A549 (cell line): ENCODE results near the gene SH3RF3.

Experiments
- BHLHE40 ChIP-seq: IDR thresholded peaks from 2 replicates; pipeline ENCODE4 v1.6.1; 2012; ENCODE audit warnings: low read depth, low read length, inconsistent platforms
- CHD2 ChIP-seq: fragments of 150-350 bp; IDR thresholded peaks from 2 replicates; pipeline ENCODE4 v1.6.1; 2014; ENCODE audit warnings: low read length; ENCODE audit not compliant: partially characterized antibody
- EP300 ChIP-seq, 2 experiments: fragments of >200 bp; sonication (Bioruptor Twin); formaldehyde crosslinking; IDR thresholded peaks; 2 replicates in 1 of 2; 3 replicates in 1 of 2; pipeline ENCODE4 v1.6.1; 2016 to 2017
- JUN ChIP-seq, 2 experiments: fragments of >200 bp; sonication (Bioruptor Twin); formaldehyde crosslinking; IDR thresholded peaks; 2 replicates in 1 of 2; 3 replicates in 1 of 2; pipeline ENCODE4 v1.6.1; 2016 to 2017
- KDM1A ChIP-seq: fragments of 200-600 bp; sonication (generic); IDR thresholded peaks from 2 replicates; pipeline ENCODE4 v1.6.1; 2016; ENCODE audit warnings: low read depth, mild to moderate bottlenecking
- MAZ ChIP-seq: fragments of 150-350 bp; IDR thresholded peaks from 2 replicates; pipeline ENCODE4 v1.6.1; 2014; ENCODE audit warnings: antibody characterized with exemption, low read depth, low read length, borderline replicate concordance
- MYC ChIP-seq: IDR thresholded peaks from 2 replicates; pipeline ENCODE4 v1.6.1; 2012; ENCODE audit warnings: mild to moderate bottlenecking, inconsistent platforms, low read length, improper control_type of control experiment, borderline replicate concordance
- POLR2A ChIP-seq: IDR thresholded peaks from 2 replicates; pipeline ENCODE4 v1.6.1; 2012; ENCODE audit warnings: mild to moderate bottlenecking, low read length
- RAD21 ChIP-seq, 2 experiments: fragments of >200 bp in 1 of 2; sonication (Bioruptor Twin) in 1 of 2; formaldehyde crosslinking in 1 of 2; IDR thresholded peaks in 1 of 2; conservative IDR thresholded peaks in 1 of 2; 2 replicates in 1 of 2; 3 replicates in 1 of 2; pipeline ENCODE4 v1.6.1; 2012 to 2018; ENCODE audit warnings: inconsistent platforms in 1 of 2
- RNF2 ChIP-seq: fragments of 200-600 bp; sonication (generic); IDR thresholded peaks from 2 replicates; pipeline ENCODE4 v1.6.1; 2016; ENCODE audit warnings: low read depth, mild to moderate bottlenecking, antibody characterized with exemption, moderate library complexity, borderline replicate concordance
- SREBF2 ChIP-seq: fragments of 450-650 bp; IDR thresholded peaks from 2 replicates; pipeline ENCODE4 v1.6.1; 2014; ENCODE audit warnings: mild to moderate bottlenecking, moderate library complexity
- TF ChIP-seq, protein P1 (sequence below): fragments of >200 bp; sonication (Bioruptor Twin); formaldehyde crosslinking; IDR thresholded peaks from 3 replicates; pipeline ENCODE4 v1.5.1; 2016
- TF ChIP-seq, protein P2 (sequence below): IDR thresholded peaks from 2 replicates; pipeline ENCODE4 v1.6.1; 2012

DNA sequence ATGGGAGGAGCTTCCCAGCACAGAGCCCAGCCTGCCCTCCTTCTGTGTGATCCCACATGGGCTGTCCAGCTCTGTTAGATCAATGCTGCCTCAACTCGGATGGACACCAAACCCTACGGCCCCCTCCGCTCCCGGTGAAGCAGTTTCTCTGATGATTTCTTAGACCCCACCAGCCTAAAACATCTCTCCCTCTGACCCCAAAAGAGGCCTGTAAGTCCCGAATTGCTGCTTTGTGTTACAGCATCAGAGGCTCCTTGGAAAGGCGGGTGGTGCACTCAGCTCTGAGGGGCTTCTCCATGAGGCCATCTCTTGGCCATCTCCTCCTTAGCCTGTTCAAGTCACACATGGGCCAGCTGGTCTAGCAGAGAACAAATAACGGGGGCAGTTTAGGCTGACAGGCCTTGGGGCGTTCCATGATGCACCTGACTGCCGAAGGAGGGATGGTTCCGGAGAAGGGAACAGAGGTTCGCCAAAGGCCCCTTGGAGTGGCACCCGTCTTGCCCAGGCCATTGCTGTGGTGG lies 240.7 kb downstream of the SH3RF3 start:
- no peak for TF ChIP-seq CHD2
- TF ChIP-seq KDM1A: no peak
- no peak for TF ChIP-seq RAD21 (conservative IDR thresholded peaks at IDR 0.05 in 1 of 2, IDR thresholded peaks at IDR 0.05 in 1 of 2)
- TF ChIP-seq, protein P1, sequence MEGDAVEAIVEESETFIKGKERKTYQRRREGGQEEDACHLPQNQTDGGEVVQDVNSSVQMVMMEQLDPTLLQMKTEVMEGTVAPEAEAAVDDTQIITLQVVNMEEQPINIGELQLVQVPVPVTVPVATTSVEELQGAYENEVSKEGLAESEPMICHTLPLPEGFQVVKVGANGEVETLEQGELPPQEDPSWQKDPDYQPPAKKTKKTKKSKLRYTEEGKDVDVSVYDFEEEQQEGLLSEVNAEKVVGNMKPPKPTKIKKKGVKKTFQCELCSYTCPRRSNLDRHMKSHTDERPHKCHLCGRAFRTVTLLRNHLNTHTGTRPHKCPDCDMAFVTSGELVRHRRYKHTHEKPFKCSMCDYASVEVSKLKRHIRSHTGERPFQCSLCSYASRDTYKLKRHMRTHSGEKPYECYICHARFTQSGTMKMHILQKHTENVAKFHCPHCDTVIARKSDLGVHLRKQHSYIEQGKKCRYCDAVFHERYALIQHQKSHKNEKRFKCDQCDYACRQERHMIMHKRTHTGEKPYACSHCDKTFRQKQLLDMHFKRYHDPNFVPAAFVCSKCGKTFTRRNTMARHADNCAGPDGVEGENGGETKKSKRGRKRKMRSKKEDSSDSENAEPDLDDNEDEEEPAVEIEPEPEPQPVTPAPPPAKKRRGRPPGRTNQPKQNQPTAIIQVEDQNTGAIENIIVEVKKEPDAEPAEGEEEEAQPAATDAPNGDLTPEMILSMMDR: no peak
- no peak for TF ChIP-seq MAZ
- no peak for TF ChIP-seq POLR2A
- no peak for TF ChIP-seq EP300 (IDR thresholded peaks at IDR 0.05)
- no peak for TF ChIP-seq BHLHE40
- TF ChIP-seq SREBF2: no peak
- TF ChIP-seq RNF2: no peak
- TF ChIP-seq JUN (IDR thresholded peaks at IDR 0.05): no peak
- no peak for TF ChIP-seq MYC
- TF ChIP-seq, protein P2, sequence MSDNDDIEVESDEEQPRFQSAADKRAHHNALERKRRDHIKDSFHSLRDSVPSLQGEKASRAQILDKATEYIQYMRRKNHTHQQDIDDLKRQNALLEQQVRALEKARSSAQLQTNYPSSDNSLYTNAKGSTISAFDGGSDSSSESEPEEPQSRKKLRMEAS: no peak
